Measurements from ENCODE around the gene ZNF221. TPM values are rescaled to one million over a fixed set of nuclear protein-coding genes. Genes with fewer than 3 reads are reported as not detected.

Gene ZNF221
- total and polyA plus RNA-seq, 4 donors: 0.30 to 3.5 (median 1.7) TPM

DNA sequence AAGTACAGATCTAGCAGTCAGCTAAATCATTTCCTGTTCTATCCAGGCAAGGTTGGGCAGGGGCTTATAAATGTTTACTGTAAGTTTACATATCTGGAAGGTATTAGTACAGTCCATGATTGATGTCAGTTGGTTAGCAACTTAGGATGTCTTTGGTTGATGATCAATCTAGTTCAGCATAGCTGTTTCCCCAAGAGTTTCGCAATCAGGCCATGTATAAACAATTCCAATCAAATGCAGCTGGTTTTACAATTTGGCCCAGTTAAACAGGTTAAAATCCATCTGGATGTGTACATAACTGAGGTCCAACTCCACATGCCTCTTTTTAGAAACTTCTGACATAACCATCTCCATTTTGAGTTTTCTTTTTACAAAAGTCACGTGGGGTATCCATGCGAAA lies 6.9 kb downstream of the ZNF221 start:
- Histone ChIP-seq H3K27me3 (ENCODE audit: control insufficient read depth in 4 of 4, insufficient read depth in 4 of 4, low read length in 3 of 4) (no peaks in the 10 kb centered on the region), H3K4me3 (ENCODE audit: low read depth in 1 of 3, low read length in 3 of 3) (peak overlapping the region in 2 of 3 donors; percentile 35 to 57), H3K36me3 (ENCODE audit: control insufficient read depth in 4 of 4, insufficient read depth in 3 of 4, low read depth in 1 of 4, low read length in 3 of 4) (peaks cover 2 to 18% (median 9%) of the 10 kb centered on the region in 4 donors), H3K4me1 (ENCODE audit: control insufficient read depth in 4 of 4, insufficient read depth in 4 of 4, low read length in 3 of 4) (peaks cover 0 to 11% (median 0%) of the 10 kb centered on the region in 4 donors), H3K9me3 (ENCODE audit: control insufficient read depth in 4 of 4, low read length in 3 of 4) (peaks cover 36 to 76% (median 62%) of the 10 kb centered on the region in 4 donors), H3K9ac (ENCODE audit: low read depth in 1 of 2, low read length in 2 of 2) (no peak overlapping the region), H3K27ac (ENCODE audit: low read depth in 1 of 2, low read length in 2 of 2) (no peak overlapping the region)
- DNase-seq (ENCODE audit: low spot score): no peak
- TF ChIP-seq FOXA2 (IDR thresholded peaks at IDR 0.05) (peak; percentile 28), YY1 (IDR thresholded peaks at IDR 0.05) (peak; percentile 23), GABPA (IDR thresholded peaks at IDR 0.05 in 1 of 2, conservative IDR thresholded peaks at IDR 0.05 in 1 of 2) (peak in 1 of 2 donors; percentile 46), HNF4A (conservative IDR thresholded peaks at IDR 0.05) (peak in 1 of 2 donors; percentile 41), EGR1 (IDR thresholded peaks at IDR 0.05; ENCODE audit: low read depth in 2 of 2) (no peak)
- TF ChIP-seq, protein P1, sequence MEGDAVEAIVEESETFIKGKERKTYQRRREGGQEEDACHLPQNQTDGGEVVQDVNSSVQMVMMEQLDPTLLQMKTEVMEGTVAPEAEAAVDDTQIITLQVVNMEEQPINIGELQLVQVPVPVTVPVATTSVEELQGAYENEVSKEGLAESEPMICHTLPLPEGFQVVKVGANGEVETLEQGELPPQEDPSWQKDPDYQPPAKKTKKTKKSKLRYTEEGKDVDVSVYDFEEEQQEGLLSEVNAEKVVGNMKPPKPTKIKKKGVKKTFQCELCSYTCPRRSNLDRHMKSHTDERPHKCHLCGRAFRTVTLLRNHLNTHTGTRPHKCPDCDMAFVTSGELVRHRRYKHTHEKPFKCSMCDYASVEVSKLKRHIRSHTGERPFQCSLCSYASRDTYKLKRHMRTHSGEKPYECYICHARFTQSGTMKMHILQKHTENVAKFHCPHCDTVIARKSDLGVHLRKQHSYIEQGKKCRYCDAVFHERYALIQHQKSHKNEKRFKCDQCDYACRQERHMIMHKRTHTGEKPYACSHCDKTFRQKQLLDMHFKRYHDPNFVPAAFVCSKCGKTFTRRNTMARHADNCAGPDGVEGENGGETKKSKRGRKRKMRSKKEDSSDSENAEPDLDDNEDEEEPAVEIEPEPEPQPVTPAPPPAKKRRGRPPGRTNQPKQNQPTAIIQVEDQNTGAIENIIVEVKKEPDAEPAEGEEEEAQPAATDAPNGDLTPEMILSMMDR (IDR thresholded peaks at IDR 0.05; ENCODE audit: low read depth, low read length, missing input control): no peak
- TF ChIP-seq, protein P2, sequence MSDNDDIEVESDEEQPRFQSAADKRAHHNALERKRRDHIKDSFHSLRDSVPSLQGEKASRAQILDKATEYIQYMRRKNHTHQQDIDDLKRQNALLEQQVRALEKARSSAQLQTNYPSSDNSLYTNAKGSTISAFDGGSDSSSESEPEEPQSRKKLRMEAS (IDR thresholded peaks at IDR 0.05): peak; percentile 26
- WGBS: 56% methylated on average over 3 of the region's 3 CpGs

DNA sequence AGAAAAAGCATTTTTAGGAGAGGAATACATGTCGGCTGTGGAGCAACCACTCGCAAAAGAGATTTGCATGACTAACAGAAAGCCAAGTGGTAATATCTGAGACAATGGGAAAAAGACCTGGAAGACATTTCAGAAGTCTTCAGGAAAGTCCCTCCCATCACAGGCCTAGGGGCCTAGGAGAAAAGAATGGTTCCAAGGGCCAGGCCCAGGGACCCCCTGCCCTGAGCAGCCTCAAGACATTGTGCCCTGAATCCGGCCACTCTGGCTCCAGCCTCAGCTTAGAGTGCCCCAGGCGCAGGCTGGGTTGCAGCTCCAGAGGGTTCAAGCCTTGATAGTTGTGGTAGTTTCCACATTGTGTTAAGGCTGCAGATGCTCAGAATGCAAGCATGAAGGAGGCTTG lies 9.4 kb downstream of the ZNF221 start:
- H3K9me3 ChIP-seq (ENCODE audit: control insufficient read depth in 4 of 4, low read length in 3 of 4): peaks cover 39 to 81% (median 68%) of the 10 kb centered on the region in 4 donors
- WGBS: 74% methylated on average over 4 of the region's 4 CpGs
- H3K36me3 ChIP-seq (ENCODE audit: control insufficient read depth in 4 of 4, insufficient read depth in 3 of 4, low read depth in 1 of 4, low read length in 3 of 4): peaks cover 2 to 27% (median 25%) of the 10 kb centered on the region in 4 donors
- TF ChIP-seq NR2F2 (IDR thresholded peaks at IDR 0.05): no peak
- TF ChIP-seq, protein P3, sequence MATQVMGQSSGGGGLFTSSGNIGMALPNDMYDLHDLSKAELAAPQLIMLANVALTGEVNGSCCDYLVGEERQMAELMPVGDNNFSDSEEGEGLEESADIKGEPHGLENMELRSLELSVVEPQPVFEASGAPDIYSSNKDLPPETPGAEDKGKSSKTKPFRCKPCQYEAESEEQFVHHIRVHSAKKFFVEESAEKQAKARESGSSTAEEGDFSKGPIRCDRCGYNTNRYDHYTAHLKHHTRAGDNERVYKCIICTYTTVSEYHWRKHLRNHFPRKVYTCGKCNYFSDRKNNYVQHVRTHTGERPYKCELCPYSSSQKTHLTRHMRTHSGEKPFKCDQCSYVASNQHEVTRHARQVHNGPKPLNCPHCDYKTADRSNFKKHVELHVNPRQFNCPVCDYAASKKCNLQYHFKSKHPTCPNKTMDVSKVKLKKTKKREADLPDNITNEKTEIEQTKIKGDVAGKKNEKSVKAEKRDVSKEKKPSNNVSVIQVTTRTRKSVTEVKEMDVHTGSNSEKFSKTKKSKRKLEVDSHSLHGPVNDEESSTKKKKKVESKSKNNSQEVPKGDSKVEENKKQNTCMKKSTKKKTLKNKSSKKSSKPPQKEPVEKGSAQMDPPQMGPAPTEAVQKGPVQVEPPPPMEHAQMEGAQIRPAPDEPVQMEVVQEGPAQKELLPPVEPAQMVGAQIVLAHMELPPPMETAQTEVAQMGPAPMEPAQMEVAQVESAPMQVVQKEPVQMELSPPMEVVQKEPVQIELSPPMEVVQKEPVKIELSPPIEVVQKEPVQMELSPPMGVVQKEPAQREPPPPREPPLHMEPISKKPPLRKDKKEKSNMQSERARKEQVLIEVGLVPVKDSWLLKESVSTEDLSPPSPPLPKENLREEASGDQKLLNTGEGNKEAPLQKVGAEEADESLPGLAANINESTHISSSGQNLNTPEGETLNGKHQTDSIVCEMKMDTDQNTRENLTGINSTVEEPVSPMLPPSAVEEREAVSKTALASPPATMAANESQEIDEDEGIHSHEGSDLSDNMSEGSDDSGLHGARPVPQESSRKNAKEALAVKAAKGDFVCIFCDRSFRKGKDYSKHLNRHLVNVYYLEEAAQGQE (IDR thresholded peaks at IDR 0.05): no peak
- TF ChIP-seq, protein P2 (IDR thresholded peaks at IDR 0.05): no peak
- no peak for TF ChIP-seq RAD21 (IDR thresholded peaks at IDR 0.05)
- no peak for TF ChIP-seq RXRA (IDR thresholded peaks at IDR 0.05)
- TF ChIP-seq TAF1 (conservative IDR thresholded peaks at IDR 0.05): no peak
- TF ChIP-seq EGR1 (IDR thresholded peaks at IDR 0.05; ENCODE audit: low read depth in 2 of 2): no peak
- TF ChIP-seq GABPA (IDR thresholded peaks at IDR 0.05 in 1 of 2, conservative IDR thresholded peaks at IDR 0.05 in 1 of 2): no peak
- no peak for TF ChIP-seq HNF4A (conservative IDR thresholded peaks at IDR 0.05)
- no peak for TF ChIP-seq FOXA1 (IDR thresholded peaks at IDR 0.05)
- TF ChIP-seq HNF4G (IDR thresholded peaks at IDR 0.05): no peak
- H3K4me1 ChIP-seq (ENCODE audit: control insufficient read depth in 4 of 4, insufficient read depth in 4 of 4, low read length in 3 of 4): peaks cover 0 to 11% (median 0%) of the 10 kb centered on the region in 4 donors
- no peaks in the 10 kb centered on the region for H3K27me3 ChIP-seq (ENCODE audit: control insufficient read depth in 4 of 4, insufficient read depth in 4 of 4, low read length in 3 of 4)
- H3K9ac ChIP-seq (ENCODE audit: low read depth in 1 of 2, low read length in 2 of 2): no peak overlapping the region
- no peak for DNase-seq (ENCODE audit: low spot score)
- no peak overlapping the region for H3K27ac ChIP-seq (ENCODE audit: low read depth in 1 of 2, low read length in 2 of 2)
- peak overlapping the region in 2 of 3 donors; percentile 52 to 56 for H3K4me3 ChIP-seq (ENCODE audit: low read depth in 1 of 3, low read length in 3 of 3)

All from liver (tissue), 9 donors.